ENCODE measurements around the gene CFC1B. TPM values are rescaled to one million over a fixed set of nuclear protein-coding genes. Genes with fewer than 3 reads are reported as not detected.
"Not testable (repeated sequence)": the region's sequence is repeated elsewhere in the genome, so short reads cannot be mapped to it uniquely, and the experiment has no call there.

Gene CFC1B
- total RNA-seq, 1 experiment from 2014 or later = not detected

DNA sequence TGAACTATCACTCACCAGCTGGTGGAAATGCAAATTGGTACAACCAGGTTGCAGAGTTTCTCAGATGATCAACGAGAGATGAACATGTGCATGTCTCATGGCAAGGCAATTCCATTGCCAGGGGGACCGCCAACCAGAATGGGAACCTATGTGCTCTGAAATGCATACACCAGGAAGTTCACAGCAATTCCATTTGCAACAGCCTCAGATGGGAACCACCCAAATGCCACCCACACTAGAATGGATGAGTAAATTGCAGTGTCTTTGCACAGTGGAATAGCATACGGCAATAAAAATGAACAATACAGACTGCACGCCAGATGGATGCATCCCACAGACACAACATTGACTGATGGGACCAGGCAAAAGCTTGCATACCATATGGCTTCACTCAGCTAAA, 21.8 kb downstream of the CFC1B start:
- not testable (repeated sequence) for DNase-seq (ENCODE audit: low read depth in 1 of 2, low spot score in 2 of 2); H3K9me3 ChIP-seq (replicated peaks); H3K4me3 ChIP-seq; H3K36me3 ChIP-seq; H3K27me3 ChIP-seq (replicated peaks); H3K4me1 ChIP-seq (replicated peaks); H3K27ac ChIP-seq

DNA sequence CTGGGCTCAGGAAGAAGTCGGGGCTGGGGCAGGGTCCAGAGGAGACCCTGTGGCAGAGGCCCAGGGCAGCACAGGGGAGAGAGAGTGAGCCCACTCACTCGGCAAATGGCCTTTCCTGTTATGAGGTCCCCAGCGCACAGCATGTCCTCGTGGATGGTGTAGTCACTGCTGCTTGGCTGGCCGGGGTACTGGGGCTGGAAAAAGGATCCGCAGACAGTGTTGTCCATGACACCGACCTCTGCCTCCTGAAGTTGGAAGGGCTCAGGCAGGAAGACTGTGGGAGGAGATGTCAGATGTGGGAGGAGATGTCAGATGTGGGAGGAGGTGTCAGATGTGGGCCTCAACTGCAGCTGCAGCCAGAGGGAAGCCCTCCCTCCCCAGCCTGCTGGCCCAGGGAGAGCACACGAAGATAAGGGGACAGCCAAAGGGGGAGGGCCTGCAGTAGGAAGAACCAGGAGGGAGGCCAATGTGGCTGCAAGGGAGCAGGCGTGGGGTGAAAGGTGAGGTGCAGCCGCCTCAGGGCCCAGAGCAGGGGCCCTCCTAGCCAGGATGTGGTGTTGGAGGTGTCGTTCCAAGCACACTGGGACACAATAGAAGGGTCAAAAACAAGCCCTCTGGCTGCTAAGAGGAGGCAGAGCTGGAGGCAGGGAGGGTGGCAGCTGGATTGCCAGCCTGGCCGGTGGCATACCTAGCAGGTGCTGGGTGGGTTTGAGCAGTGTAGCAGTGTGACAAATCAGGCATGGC, 22.9 kb downstream of the CFC1B start:
- not testable (repeated sequence) for H3K36me3 ChIP-seq; H3K9me3 ChIP-seq (replicated peaks); H3K27me3 ChIP-seq (replicated peaks); DNase-seq (ENCODE audit: low read depth in 1 of 2, low spot score in 2 of 2); H3K4me3 ChIP-seq; H3K27ac ChIP-seq; H3K4me1 ChIP-seq (replicated peaks)

DNA sequence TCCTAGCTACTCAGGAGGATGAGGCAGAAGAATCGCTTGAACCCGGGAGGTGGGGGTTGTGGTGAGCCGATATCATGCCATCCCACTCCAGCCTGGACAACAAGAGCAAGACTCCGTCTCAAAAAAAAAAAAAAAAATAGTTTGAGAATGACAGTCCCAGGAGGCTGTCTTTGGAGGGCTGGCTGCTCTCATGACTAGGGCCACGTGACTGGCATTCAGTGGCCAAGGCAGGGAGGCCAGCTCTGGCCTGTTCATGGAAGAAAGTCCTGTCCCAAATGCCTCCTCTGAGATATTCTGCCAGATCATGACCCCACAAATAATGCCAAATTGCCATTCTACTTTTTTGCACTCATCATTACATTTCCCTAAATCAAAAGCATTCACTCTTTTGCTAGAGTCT, 24.0 kb downstream of the CFC1B start:
- DNase-seq (ENCODE audit: low read depth in 1 of 2, low spot score in 2 of 2); H3K9me3 ChIP-seq (replicated peaks); H3K4me3 ChIP-seq; H3K27ac ChIP-seq; H3K27me3 ChIP-seq (replicated peaks); H3K4me1 ChIP-seq (replicated peaks); H3K36me3 ChIP-seq: not testable (repeated sequence)

DNA sequence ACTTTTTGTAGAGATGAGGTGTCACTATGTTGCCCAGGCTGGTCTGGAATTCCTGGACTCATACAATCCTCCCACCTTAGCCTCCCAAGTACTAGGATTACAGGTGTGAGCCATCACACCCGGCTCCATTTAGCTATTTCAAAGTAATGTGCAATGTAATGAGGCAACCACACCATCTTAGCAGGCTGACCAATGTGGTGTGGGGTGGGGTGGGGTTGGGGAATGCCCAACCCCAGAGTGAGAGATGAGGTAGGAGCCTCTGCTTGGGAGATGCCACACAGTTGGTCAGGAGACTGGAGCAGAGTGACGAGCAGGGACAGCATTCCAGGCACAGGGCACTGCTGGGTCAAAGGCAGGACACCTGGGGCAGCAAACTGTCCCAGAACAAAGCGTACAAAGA, 27.4 kb downstream of the CFC1B start:
- not testable (repeated sequence) for H3K36me3 ChIP-seq; DNase-seq (ENCODE audit: low read depth in 1 of 2, low spot score in 2 of 2); H3K9me3 ChIP-seq (replicated peaks); H3K4me1 ChIP-seq (replicated peaks); H3K4me3 ChIP-seq; H3K27me3 ChIP-seq (replicated peaks); H3K27ac ChIP-seq

DNA sequence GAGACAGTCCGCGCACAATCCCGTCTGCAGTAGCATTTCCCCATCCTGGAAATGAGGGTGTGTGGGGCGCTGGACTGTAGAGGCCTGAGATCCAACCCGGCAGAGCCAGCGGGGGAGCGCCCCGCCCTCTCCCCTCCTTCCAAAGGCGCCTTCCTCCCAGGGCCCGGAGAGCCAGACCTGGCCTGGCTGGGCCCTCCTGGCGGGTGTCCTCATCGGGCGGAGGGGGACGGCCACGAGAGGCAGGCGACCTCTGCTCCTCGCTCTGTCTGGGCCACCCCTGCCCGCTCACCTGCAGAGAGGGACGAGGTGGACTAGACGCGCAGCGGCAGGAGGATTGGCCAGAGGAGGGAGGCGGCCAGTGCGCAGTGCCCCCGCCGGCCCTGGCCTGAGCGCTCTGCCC, 28.5 kb downstream of the CFC1B start:
- H3K4me1 ChIP-seq (replicated peaks); H3K4me3 ChIP-seq; H3K27me3 ChIP-seq (replicated peaks); H3K27ac ChIP-seq; H3K36me3 ChIP-seq; H3K9me3 ChIP-seq (replicated peaks); DNase-seq (ENCODE audit: low read depth in 1 of 2, low spot score in 2 of 2): not testable (repeated sequence)

DNA sequence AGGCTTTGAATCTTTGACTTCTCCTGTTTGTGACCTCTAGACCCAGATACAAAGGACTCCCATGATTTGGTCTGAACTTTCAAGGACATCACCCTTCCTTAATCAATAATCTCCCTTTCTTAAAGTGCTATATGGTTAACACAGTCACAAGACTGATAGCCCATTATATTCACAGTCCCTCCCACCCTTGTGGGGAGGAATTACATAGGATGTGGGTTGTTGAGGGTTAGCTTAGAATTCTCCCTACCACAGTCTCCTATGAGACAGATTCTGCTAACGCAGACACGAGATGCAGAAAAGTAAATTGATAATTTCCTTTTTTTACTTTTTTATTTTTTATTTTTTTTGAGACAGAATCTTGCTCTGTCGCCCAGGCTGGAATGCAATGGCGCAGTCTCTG, 33.2 kb downstream of the CFC1B start:
- H3K27ac ChIP-seq; H3K36me3 ChIP-seq; H3K27me3 ChIP-seq (replicated peaks); H3K9me3 ChIP-seq (replicated peaks); DNase-seq (ENCODE audit: low read depth in 1 of 2, low spot score in 2 of 2); H3K4me3 ChIP-seq; H3K4me1 ChIP-seq (replicated peaks): not testable (repeated sequence)

DNA sequence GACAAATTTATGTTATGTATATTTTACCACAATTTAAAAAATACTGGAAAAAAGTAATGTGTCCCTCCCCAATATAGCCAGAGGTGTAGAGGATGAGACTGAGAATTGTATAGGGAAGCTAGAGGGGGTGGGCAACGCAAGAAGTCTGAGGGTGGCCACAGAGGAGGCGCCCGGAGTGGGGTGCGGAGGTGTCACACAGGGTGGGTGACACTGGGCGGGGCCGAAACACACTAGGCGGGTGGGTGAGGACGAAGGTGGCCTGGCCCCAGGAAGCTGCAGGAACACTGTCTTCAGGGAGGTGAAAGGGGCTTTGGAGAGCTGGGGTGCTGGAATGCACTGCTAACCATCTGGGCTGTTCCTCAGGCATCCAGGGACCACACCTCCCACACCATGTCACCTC, 35.4 kb downstream of the CFC1B start:
- not testable (repeated sequence) for H3K27me3 ChIP-seq (replicated peaks); H3K4me3 ChIP-seq; H3K4me1 ChIP-seq (replicated peaks); H3K36me3 ChIP-seq; DNase-seq (ENCODE audit: low read depth in 1 of 2, low spot score in 2 of 2); H3K9me3 ChIP-seq (replicated peaks); H3K27ac ChIP-seq

DNA sequence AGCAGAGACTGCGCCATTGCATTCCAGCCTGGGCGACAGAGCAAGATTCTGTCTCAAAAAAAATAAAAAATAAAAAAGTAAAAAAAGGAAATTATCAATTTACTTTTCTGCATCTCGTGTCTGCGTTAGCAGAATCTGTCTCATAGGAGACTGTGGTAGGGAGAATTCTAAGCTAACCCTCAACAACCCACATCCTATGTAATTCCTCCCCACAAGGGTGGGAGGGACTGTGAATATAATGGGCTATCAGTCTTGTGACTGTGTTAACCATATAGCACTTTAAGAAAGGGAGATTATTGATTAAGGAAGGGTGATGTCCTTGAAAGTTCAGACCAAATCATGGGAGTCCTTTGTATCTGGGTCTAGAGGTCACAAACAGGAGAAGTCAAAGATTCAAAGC, 45.1 kb downstream of the CFC1B start:
- H3K4me3 ChIP-seq; H3K9me3 ChIP-seq (replicated peaks); H3K27ac ChIP-seq; H3K27me3 ChIP-seq (replicated peaks); H3K4me1 ChIP-seq (replicated peaks); H3K36me3 ChIP-seq; DNase-seq (ENCODE audit: low read depth in 1 of 2, low spot score in 2 of 2): not testable (repeated sequence)

DNA sequence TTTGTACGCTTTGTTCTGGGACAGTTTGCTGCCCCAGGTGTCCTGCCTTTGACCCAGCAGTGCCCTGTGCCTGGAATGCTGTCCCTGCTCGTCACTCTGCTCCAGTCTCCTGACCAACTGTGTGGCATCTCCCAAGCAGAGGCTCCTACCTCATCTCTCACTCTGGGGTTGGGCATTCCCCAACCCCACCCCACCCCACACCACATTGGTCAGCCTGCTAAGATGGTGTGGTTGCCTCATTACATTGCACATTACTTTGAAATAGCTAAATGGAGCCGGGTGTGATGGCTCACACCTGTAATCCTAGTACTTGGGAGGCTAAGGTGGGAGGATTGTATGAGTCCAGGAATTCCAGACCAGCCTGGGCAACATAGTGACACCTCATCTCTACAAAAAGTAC, 50.9 kb downstream of the CFC1B start:
- not testable (repeated sequence) for H3K4me1 ChIP-seq (replicated peaks); H3K36me3 ChIP-seq; DNase-seq (ENCODE audit: low read depth in 1 of 2, low spot score in 2 of 2); H3K27me3 ChIP-seq (replicated peaks); H3K9me3 ChIP-seq (replicated peaks); H3K27ac ChIP-seq; H3K4me3 ChIP-seq

DNA sequence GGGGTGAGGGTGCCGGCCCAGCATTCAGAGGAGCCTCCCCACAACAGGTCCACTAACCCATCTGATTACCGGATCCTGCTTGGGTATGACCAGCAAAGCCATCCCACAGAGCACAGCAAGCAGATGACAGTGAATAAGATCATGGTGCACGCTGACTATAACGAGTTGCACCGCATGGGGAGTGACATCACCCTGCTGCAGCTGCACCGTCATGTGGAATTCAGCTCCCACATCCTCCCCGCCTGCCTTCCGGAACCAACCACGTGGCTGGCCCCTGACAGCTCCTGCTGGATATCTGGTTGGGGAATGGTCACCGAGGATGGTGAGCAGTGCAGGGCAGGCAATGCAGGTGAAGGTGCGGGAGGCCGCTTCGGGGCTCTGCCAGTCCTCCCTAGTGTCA, 53.2 kb downstream of the CFC1B start:
- H3K4me3 ChIP-seq; H3K4me1 ChIP-seq (replicated peaks); H3K27ac ChIP-seq; H3K27me3 ChIP-seq (replicated peaks); DNase-seq (ENCODE audit: low read depth in 1 of 2, low spot score in 2 of 2); H3K36me3 ChIP-seq; H3K9me3 ChIP-seq (replicated peaks): not testable (repeated sequence)

DNA sequence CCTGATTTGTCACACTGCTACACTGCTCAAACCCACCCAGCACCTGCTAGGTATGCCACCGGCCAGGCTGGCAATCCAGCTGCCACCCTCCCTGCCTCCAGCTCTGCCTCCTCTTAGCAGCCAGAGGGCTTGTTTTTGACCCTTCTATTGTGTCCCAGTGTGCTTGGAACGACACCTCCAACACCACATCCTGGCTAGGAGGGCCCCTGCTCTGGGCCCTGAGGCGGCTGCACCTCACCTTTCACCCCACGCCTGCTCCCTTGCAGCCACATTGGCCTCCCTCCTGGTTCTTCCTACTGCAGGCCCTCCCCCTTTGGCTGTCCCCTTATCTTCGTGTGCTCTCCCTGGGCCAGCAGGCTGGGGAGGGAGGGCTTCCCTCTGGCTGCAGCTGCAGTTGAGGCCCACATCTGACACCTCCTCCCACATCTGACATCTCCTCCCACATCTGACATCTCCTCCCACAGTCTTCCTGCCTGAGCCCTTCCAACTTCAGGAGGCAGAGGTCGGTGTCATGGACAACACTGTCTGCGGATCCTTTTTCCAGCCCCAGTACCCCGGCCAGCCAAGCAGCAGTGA, 55.3 kb downstream of the CFC1B start:
- not testable (repeated sequence) for DNase-seq (ENCODE audit: low read depth in 1 of 2, low spot score in 2 of 2); H3K4me1 ChIP-seq (replicated peaks); H3K9me3 ChIP-seq (replicated peaks); H3K27me3 ChIP-seq (replicated peaks); H3K36me3 ChIP-seq; H3K4me3 ChIP-seq; H3K27ac ChIP-seq

DNA sequence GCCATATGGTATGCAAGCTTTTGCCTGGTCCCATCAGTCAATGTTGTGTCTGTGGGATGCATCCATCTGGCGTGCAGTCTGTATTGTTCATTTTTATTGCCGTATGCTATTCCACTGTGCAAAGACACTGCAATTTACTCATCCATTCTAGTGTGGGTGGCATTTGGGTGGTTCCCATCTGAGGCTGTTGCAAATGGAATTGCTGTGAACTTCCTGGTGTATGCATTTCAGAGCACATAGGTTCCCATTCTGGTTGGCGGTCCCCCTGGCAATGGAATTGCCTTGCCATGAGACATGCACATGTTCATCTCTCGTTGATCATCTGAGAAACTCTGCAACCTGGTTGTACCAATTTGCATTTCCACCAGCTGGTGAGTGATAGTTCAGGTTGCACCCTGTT, 56.5 kb downstream of the CFC1B start:
- H3K36me3 ChIP-seq; H3K9me3 ChIP-seq (replicated peaks); DNase-seq (ENCODE audit: low read depth in 1 of 2, low spot score in 2 of 2); H3K4me1 ChIP-seq (replicated peaks); H3K27ac ChIP-seq; H3K27me3 ChIP-seq (replicated peaks); H3K4me3 ChIP-seq: not testable (repeated sequence)
